ENCODE measurements around the gene VWF. TPM values are rescaled to one million over a fixed set of nuclear protein-coding genes. Genes with fewer than 3 reads are reported as not detected.

VWF gene
- total and polyA plus RNA-seq, 2 of the 4 experiments (the other 2 are of a cell fraction) = under 0.01 to 0.09 TPM

DNA sequence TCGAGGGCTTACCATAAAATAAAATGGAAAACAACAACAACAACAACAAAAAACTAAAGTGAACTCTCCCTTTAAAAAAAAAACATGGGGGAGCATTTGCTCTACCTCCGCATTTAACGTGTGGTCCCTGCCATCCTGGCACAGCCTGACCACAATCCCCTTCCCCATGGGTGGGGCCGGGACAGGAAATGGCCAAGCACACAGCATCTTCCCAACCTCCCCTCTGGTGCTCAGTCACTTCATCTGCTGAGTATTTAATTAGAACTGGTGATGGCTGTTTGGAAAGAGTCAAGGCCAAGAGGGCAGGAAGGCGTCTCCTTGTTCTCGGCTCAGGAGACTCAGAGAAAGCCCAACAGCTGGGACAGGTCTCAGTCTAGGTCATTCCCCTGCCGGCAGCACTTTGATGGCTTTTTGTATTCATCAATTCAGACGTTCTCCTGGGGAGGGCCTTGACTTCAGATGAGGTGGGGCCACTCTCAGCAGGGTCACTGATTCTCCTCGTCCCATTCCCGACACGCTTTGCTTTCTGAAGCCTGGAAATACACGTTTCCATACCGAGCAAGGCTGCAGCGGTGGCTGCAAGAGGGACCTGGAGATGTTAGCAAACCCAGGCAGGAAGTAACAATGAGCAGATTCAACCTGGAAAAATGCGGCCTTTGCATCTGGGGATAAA is 223.8 kb downstream of the VWF start:
- POLR2A ChIA-PET (ENCODE audit: unreplicated experiment) = no interaction called here
- no peak overlapping the region for H3K56ac ChIP-seq (ENCODE audit: extremely low read depth, insufficient read depth, low read length)

More for the DNA sequence above, 223.8 kb downstream of the VWF start:
- in situ Hi-C loops (cut with MboI; ENCODE audit: low sequenced_read_pairs) (no loop called here), dilution Hi-C loops (cut with HindIII; ENCODE audit: low sequenced_read_pairs, unreplicated experiment) (no loop called here), intact Hi-C loops (cut with micrococcal nuclease) (no loop called here)
- no peak overlapping the region for H3K9ac ChIP-seq (ENCODE audit: low read depth, low read length)
- no peak overlapping the region for H4K8ac ChIP-seq (ENCODE audit: low read depth in 2 of 2, low read length in 2 of 2)
- BruUV-seq (replicated peaks) = no TSS peak
- no peak overlapping the region for H3K4me2 ChIP-seq (ENCODE audit: low read depth, low read length)
- TF ChIP-seq CHD1 (IDR thresholded peaks at IDR 0.05; ENCODE audit: low read depth, low read length) (no peak), NFE2L2 (IDR thresholded peaks at IDR 0.05; ENCODE audit: low read depth, low read length) (no peak), POLR2A (IDR thresholded peaks at IDR 0.05; ENCODE audit: low read depth, low read length) (no peak), RAD21 (IDR thresholded peaks at IDR 0.05; ENCODE audit: low read length) (no peak), BHLHE40 (IDR thresholded peaks at IDR 0.05; ENCODE audit: low read depth, low read length) (no peak), MAZ (IDR thresholded peaks at IDR 0.05; ENCODE audit: borderline replicate concordance, low read depth, low read length) (no peak), MXI1 (IDR thresholded peaks at IDR 0.05; ENCODE audit: borderline replicate concordance, low read depth, low read length) (no peak), SMC3 (IDR thresholded peaks at IDR 0.05; ENCODE audit: low read depth, low read length) (no peak), CEBPB (IDR thresholded peaks at IDR 0.05; ENCODE audit: low read depth, low read length) (no peak), MAFK (IDR thresholded peaks at IDR 0.05; ENCODE audit: low read depth, low read length) (no peak), RCOR1 (IDR thresholded peaks at IDR 0.05; ENCODE audit: insufficient replicate concordance, low read length) (no peak), RFX5 (IDR thresholded peaks at IDR 0.05; ENCODE audit: low read depth, low read length) (no peak), FOS (IDR thresholded peaks at IDR 0.05; ENCODE audit: low read depth, low read length) (no peak)
- TF ChIP-seq, protein P1, sequence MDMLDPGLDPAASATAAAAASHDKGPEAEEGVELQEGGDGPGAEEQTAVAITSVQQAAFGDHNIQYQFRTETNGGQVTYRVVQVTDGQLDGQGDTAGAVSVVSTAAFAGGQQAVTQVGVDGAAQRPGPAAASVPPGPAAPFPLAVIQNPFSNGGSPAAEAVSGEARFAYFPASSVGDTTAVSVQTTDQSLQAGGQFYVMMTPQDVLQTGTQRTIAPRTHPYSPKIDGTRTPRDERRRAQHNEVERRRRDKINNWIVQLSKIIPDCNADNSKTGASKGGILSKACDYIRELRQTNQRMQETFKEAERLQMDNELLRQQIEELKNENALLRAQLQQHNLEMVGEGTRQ (IDR thresholded peaks at IDR 0.05; ENCODE audit: low read depth, low read length) = no peak
- TF ChIP-seq, protein P2, sequence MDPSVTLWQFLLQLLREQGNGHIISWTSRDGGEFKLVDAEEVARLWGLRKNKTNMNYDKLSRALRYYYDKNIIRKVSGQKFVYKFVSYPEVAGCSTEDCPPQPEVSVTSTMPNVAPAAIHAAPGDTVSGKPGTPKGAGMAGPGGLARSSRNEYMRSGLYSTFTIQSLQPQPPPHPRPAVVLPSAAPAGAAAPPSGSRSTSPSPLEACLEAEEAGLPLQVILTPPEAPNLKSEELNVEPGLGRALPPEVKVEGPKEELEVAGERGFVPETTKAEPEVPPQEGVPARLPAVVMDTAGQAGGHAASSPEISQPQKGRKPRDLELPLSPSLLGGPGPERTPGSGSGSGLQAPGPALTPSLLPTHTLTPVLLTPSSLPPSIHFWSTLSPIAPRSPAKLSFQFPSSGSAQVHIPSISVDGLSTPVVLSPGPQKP (IDR thresholded peaks at IDR 0.05; ENCODE audit: borderline replicate concordance, low read depth, low read length) = no peak
- TF ChIP-seq, protein P3, sequence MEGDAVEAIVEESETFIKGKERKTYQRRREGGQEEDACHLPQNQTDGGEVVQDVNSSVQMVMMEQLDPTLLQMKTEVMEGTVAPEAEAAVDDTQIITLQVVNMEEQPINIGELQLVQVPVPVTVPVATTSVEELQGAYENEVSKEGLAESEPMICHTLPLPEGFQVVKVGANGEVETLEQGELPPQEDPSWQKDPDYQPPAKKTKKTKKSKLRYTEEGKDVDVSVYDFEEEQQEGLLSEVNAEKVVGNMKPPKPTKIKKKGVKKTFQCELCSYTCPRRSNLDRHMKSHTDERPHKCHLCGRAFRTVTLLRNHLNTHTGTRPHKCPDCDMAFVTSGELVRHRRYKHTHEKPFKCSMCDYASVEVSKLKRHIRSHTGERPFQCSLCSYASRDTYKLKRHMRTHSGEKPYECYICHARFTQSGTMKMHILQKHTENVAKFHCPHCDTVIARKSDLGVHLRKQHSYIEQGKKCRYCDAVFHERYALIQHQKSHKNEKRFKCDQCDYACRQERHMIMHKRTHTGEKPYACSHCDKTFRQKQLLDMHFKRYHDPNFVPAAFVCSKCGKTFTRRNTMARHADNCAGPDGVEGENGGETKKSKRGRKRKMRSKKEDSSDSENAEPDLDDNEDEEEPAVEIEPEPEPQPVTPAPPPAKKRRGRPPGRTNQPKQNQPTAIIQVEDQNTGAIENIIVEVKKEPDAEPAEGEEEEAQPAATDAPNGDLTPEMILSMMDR (conservative IDR thresholded peaks at IDR 0.05; ENCODE audit: low read depth, low read length) = no peak
- no peak overlapping the region for H4K5ac ChIP-seq (ENCODE audit: low read depth, low read length)
- 34% methylated on average over 6 of the region's 15 CpGs; no CpG with 5 or more reads in 1 of the 2 experiments for WGBS, 2 experiments (ENCODE audit: extremely low coverage in 2 of 2, insufficient read length in 1 of 2)
- no peak overlapping the region for H2AK5ac ChIP-seq (ENCODE audit: low read depth, low read length)
- no peak overlapping the region for H2AFZ ChIP-seq (replicated peaks; ENCODE audit: low read length, poor library complexity)
- CTCF ChIA-PET = no interaction called here
- DNase-seq (no peak), ATAC-seq (ENCODE audit: low read depth) (no peak)
- no peak overlapping the region for H2BK5ac ChIP-seq (ENCODE audit: low read depth, low read length, poor library complexity, severe bottlenecking)
- no peak overlapping the region for H4K91ac ChIP-seq (ENCODE audit: insufficient read depth, low read depth, low read length)
- no peak overlapping the region for H3K14ac ChIP-seq (replicated peaks; ENCODE audit: low read depth, low read length)
- H3K9me1 ChIP-seq (ENCODE audit: insufficient read depth, low read length) = no peaks in the 10 kb centered on the region
- no peak overlapping the region for H2BK120ac ChIP-seq (ENCODE audit: low read depth, low read length)
- no peak overlapping the region for H3K4ac ChIP-seq (ENCODE audit: low read depth, low read length)
- no peak overlapping the region for H2BK15ac ChIP-seq (ENCODE audit: low read depth, low read length)
- no peaks in the 10 kb centered on the region for H3K36me3 ChIP-seq (ENCODE audit: control insufficient read depth, insufficient read depth, low read length)
- no peaks in the 10 kb centered on the region for H3K9me3 ChIP-seq (ENCODE audit: control insufficient read depth, insufficient read depth, low read length)
- no peak overlapping the region for H3K18ac ChIP-seq (ENCODE audit: low read depth, low read length)
- no peaks in the 10 kb centered on the region for H4K20me1 ChIP-seq (ENCODE audit: insufficient read depth, low read length)
- no peaks in the 10 kb centered on the region for H3K4me1 ChIP-seq (ENCODE audit: control insufficient read depth, insufficient read depth, low read length)
- H2AK9ac ChIP-seq (replicated peaks; ENCODE audit: low read depth, low read length, poor library complexity) = peak overlapping the region; percentile 50
- no peak overlapping the region for H2BK20ac ChIP-seq (ENCODE audit: low read depth, low read length)
- peaks cover 11% of the 10 kb centered on the region for H3K27me3 ChIP-seq (ENCODE audit: control insufficient read depth, insufficient read depth, low read length)
- H3K79me1 ChIP-seq (ENCODE audit: low read depth in 1 of 2, low read length in 2 of 2) = no peaks in the 10 kb centered on the region
- no peak overlapping the region for H3K4me3 ChIP-seq (ENCODE audit: insufficient read depth, low read depth, low read length)
- no peak overlapping the region for H3K27ac ChIP-seq (ENCODE audit: insufficient read depth, low read length)
- no peak overlapping the region; the same call in 1 of the 2 replicates for H3K23ac ChIP-seq (ENCODE audit: low read depth, low read length)

Data from IMR-90 (cell line).